Measurements from ENCODE around the gene CPEB3.

Gene CPEB3

GRCh38 chr10:92213049-92213448 is 77.8 kb downstream of the CPEB3 start:
- DNase-seq (ENCODE audit: low read depth): no peak

- no peak for DNase-seq (ENCODE audit: low read depth)
These were observed 82.1 kb downstream of the CPEB3 start for GRCh38 chr10:92208736-92209135.

GRCh38 chr10:92208157-92208720 is 82.6 kb downstream of the CPEB3 start:
- DNase-seq (ENCODE audit: low read depth): no peak

GRCh38 chr10:92207061-92207460 is 83.8 kb downstream of the CPEB3 start:
- no peak for DNase-seq (ENCODE audit: low read depth)

- DNase-seq (ENCODE audit: low read depth): no peak
These were observed 86.8 kb downstream of the CPEB3 start for GRCh38 chr10:92203919-92204623.

GRCh38 chr10:92202536-92202935 is 88.3 kb downstream of the CPEB3 start:
- no peak for DNase-seq (ENCODE audit: low read depth)

GRCh38 chr10:92200564-92200963 is 90.3 kb downstream of the CPEB3 start:
- no peak for DNase-seq (ENCODE audit: low read depth)

GRCh38 chr10:92187101-92187500 is 103.8 kb downstream of the CPEB3 start:
- no peak for DNase-seq (ENCODE audit: low read depth)

GRCh38 chr10:92184977-92185376 is 105.9 kb downstream of the CPEB3 start:
- no peak for DNase-seq (ENCODE audit: low read depth)

- DNase-seq (ENCODE audit: low read depth): no peak
These were observed 107.7 kb downstream of the CPEB3 start for GRCh38 chr10:92183199-92183598.

- no peak for DNase-seq (ENCODE audit: low read depth)
These were observed 109.3 kb downstream of the CPEB3 start for GRCh38 chr10:92181575-92181974.

- DNase-seq (ENCODE audit: low read depth): no peak
These were observed 110.5 kb downstream of the CPEB3 start for GRCh38 chr10:92180399-92180798.

GRCh38 chr10:92177546-92177945 is 113.3 kb downstream of the CPEB3 start:
- no peak for DNase-seq (ENCODE audit: low read depth)

- DNase-seq (ENCODE audit: low read depth): no peak
These were observed 115.7 kb downstream of the CPEB3 start for GRCh38 chr10:92175164-92175563.

- no peak for DNase-seq (ENCODE audit: low read depth)
These were observed 116.9 kb downstream of the CPEB3 start for GRCh38 chr10:92173996-92174395.

GRCh38 chr10:92164036-92164696 is 126.7 kb downstream of the CPEB3 start:
- no peak for DNase-seq (ENCODE audit: low read depth)

GRCh38 chr10:92162541-92162940 is 128.3 kb downstream of the CPEB3 start:
- DNase-seq (ENCODE audit: low read depth): no peak

GRCh38 chr10:92156874-92157773 is 133.8 kb downstream of the CPEB3 start:
- DNase-seq (ENCODE audit: low read depth): no peak

- no peak for DNase-seq (ENCODE audit: low read depth)
These were observed 140.1 kb downstream of the CPEB3 start for GRCh38 chr10:92150823-92151222.

GRCh38 chr10:92149261-92149660 is 141.6 kb downstream of the CPEB3 start:
- DNase-seq (ENCODE audit: low read depth): no peak

- no peak for DNase-seq (ENCODE audit: low read depth)
These were observed 144.1 kb downstream of the CPEB3 start for GRCh38 chr10:92146781-92147180.

GRCh38 chr10:92146107-92146506 is 144.8 kb downstream of the CPEB3 start:
- no peak for DNase-seq (ENCODE audit: low read depth)
